ENCODE data around the gene KRT78.
"Not testable (repeated sequence)": the region's sequence is repeated elsewhere in the genome, so short reads cannot be mapped to it uniquely, and the experiment has no call there.

KRT78 gene, protein sequence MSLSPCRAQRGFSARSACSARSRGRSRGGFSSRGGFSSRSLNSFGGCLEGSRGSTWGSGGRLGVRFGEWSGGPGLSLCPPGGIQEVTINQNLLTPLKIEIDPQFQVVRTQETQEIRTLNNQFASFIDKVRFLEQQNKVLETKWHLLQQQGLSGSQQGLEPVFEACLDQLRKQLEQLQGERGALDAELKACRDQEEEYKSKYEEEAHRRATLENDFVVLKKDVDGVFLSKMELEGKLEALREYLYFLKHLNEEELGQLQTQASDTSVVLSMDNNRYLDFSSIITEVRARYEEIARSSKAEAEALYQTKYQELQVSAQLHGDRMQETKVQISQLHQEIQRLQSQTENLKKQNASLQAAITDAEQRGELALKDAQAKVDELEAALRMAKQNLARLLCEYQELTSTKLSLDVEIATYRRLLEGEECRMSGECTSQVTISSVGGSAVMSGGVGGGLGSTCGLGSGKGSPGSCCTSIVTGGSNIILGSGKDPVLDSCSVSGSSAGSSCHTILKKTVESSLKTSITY

GRCh38 chr12:52848661-52849255, at the start of gene KRT78:
TSS of gene KRT78 (minus strand) at chr12:52848994. CDS start at chr12:52848930, 64 bp downstream.
- no peak for DNase-seq

GRCh38 chr12:52896190-52897100, 47.7 kb upstream of the KRT78 start:
- no peak for DNase-seq

GRCh38 chr12:52895726-52896189, 47.0 kb upstream of the KRT78 start:
- no peak for DNase-seq

- DNase-seq, result no peak
Observed at GRCh38 chr12:52892974-52893373, 44.2 kb upstream of the KRT78 start.

DNA sequence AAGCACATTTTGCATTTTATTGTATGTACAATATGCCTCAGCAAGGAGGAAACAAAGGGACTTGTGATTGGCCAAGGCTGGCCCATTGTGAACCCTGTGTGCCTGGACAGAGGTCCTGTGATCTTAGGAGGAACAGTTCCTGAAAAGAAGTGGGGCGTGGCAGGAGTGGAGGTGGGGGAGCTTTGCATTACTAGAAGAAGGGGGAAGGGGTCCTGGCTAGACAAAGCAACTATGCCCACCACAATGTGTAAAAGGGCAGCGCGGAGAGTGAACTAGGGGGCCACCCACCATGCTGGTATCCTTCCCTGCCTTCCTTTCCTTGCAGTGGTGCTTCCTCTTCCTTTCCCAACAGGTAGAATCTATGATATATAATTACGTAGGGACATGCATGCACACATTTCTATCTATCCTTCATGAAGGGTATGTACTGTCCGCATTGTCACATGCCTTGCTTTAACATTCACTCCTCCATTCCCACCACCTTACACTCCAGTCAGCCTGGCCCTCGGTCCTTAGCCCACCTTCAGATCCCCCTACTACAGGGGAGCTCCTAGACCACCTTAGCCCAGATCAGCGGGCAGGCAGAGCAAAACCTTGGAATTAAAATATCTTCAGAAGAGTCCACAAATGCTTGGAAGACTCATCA, 43.5 kb upstream of the KRT78 start:
- DNase-seq, result no peak

DNA sequence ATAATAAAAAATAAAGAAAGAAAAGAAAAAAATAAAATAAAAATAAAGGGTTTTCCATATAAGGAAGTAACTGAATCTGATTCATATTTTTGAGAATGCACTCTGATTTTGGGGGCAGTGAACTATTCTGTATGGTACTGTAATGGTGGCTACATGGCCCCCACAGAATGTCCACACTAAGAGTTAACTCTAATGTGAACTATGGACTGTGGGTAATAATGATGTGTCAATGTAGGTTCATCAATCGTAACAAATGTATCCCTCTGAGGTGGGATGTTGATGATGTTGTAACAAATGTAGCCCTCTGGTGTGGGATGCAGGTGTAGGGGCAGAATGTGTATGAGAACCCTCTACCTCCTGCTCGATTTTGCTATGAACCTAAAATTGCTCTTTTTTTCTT, 42.2 kb upstream of the KRT78 start:
- DNase-seq, result no peak

DNA sequence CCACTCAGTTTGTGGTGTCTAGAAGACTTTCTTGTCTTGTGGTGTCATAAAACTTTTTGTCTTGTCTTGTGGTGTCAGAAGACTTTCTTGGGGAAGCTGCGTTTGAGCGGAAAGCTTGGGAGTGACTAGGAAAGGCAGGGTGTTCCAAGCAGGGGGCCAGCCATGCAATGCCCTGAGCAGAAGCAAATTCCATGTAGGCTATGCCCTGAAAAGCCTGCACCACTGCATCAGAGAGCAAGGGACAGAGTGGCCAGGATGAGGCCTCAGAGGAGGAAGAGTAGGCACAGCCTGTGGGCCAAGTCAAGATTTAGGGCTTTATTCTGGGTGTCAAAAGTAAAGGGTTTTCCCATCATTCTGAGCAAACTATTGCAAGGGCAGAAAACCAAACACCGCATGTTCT, 41.6 kb upstream of the KRT78 start:
- no peak for DNase-seq

DNA sequence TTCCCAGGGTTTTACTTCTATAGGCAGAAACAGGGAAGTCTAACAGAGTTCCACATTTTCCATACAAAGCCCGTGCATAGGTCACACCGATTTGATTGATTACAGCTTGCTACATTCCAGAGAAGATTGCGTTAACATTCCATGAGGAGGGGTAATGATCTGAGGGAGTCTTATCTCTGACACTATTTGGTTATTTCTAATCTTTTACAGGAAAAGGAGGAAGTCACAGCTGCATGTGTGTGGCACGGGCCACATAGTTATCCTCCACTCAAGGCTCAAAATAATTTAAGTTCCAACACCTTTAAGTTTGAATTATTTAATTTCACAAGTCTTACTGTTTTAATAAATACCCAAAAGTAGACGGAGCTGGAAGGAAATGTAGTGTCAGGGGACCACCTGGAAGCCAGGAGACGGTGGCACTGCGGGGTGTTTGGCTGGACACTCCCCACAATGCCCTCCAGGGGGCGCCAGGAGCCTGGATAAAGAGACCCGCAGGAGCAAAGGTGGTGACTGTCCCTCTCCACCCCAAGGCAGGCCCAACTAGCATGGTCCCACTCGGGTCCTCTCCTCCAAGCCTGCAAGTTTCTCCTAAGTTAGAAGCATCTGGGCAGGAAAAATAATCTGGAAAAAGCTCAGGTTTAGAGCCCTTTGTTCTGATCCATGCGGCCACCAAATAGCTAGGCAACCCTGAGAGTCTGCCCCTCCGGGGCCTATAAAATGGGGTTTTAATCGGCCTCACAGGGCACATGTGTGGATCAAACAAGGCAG, 35.9 kb upstream of the KRT78 start:
- peak; percentile 78 to 87 (median 79) for DNase-seq

GRCh38 chr12:52880499-52880898, 31.7 kb upstream of the KRT78 start:
- not testable (repeated sequence) for DNase-seq

DNA sequence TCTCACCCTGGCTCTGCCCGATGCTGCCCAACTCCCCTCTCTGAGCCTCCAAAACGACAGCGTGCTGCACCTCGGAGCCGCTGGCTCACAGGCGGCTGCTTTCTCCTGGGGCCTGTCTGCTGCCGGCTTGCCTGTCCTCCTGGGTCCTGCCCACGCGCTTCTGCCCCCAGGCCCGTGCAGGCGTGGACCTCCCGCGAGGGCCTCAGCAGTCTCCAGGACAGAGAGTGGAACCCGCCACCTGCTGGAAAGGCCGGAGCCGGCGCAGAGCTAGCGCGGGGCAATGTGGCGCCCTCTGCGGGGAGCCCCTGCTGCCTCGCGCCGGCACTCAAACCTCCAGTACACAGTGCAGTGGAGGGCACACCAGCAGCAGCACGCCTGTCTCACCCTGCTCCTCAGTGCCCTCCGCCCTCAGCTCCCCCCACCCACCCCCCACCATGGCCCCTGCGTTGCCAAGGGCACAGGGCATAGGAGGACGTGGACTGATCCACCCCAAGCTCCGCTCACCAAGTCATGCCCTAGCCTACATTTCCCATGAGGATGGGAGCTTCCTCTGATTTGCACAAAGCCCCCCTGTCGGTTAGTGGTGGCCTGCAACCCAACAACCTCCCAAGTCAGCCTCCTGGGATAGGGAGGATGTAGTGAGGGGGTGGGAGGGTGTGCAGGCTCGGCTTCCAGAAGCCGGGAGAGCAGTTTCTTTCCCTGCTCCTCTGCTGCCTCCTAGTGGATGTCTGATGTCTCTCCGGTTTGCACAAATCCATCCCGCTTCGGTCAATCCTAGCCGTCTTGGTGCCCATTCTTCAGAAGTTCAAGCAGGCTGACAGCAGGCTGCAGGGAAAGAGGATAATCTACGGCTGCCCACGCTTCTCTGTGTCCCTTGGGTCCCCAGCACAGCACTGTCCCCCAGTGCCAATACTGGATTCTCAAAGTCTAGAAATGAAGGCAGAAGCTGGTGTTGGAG, 30.9 kb upstream of the KRT78 start:
- DNase-seq, result peak; percentile 27 to 77 (median 60)

DNA sequence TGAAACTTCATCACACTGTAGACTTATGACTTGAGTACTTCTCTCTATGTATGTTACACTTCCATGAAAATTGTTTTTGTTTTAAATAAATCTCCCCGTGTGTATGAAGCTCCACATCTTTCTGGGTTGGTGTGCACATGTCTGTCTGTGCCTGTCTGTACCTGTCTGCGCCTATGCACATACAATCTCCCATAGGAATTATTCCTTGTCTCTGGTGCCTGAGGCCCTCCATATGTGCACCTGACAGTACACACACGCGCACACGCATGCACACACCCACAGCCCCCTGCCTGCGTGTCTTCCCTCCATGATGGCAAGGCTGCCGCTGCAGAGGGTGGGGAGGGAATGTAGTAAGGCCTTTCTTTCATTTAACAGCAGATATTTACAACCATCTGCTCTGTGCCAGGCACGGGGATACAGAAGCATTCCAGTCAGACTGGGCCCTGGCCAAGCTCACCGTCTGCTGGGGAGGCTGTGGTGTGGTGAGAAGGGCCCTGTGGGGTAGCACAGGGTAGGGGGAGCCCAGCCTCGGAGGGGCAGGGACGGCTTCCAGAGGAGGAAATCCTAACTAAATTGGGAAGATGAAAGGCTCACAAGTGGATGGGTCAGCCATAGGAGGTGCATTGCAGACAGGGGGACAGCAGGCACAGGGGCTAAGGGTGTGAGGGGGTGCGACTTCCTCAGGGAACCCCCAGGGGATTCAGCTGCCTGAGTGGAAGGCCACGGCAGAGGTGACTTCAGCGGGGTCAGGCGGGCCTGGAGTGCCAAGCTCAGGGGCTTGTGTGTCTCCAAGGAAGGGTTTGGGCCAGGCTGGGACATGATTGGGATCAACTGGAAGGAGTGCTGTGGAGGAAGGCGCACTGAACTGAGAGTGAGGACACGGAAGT, 30.0 kb upstream of the KRT78 start:
- DNase-seq, result no peak

- DNase-seq, result no peak
Observed at GRCh38 chr12:52877242-52877641, 28.4 kb upstream of the KRT78 start.

- no peak for DNase-seq
Observed at GRCh38 chr12:52876372-52876771, 27.6 kb upstream of the KRT78 start.

DNA sequence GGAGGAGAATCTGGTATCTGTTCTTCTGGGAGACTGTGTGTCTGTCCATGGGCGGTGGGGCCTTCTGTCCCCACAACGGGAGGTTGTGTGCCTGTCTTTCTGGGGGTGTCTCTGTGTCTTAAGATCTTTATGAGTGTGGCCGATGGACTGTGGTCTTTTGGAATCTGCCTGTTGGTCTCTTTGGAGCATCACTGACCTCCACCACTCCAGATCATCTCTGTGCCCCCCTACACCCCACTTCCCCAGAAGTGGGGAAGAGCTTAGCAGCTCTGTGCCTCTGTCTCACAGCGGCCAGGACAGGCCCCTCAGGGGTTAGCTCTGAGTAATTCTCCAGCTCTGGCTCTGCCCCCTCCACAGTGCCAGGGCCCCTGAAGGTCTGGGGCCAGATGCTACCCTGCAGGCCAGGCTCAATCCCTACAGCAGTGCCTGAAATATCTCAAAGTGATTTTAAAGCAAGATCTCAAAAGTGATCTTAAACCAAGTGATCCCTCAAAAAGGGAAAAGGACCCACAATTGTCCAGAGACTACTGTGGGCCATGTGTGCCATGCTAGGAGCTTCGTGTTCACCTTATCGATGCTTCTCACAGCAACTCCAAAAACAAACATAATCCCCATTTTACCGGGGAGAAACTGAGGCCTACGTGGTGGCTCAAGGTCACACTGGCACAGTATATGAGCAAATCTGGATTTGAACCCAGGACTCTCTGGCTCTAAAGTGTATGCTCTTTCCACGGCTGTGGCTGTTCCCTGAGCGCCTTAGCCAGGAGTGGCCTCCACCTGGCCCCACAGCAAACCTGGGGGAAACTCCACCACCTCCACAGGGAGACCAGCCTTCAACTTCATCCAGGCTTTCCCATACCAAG, 26.0 kb upstream of the KRT78 start:
- no peak for DNase-seq

DNA sequence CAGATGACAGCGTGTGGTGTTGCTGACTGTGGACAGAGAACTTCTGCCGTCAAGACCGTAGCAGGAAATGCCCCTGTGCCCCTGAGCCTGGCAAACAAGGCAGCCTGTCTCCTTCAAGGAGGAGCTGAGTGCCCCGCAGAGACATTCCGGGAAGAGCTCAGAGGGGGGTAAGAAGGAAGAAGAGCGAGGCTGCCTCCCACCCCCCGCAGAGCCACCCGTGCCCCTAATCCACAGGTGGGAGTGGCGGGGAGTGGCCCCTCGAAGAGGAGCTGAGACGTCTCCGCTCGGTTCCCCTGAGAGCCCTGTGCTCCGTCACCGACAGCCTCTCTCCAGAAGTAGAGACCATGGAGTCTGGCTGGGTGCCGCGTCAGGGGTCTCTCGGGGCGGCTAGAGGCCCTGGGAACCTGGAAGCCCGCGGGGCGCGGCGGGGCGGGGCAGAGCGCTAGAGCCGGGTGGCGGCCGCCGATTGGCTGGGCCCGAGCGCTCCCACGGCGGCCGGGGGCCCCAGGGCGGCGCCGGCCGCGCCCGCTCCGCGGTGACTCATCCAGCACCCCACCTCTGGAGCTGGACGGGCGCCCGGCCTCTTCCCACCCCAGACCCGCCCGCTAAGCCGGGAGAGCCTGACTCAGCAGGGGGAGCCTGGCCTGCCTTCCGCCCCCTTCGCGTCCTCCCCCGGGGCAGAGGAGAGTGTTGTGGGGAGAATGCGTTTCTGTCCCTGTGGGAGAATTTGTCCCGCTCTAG, 25.2 kb upstream of the KRT78 start:
- peak in 2 of 4 experiments; percentile 19 to 21 for DNase-seq

DNA sequence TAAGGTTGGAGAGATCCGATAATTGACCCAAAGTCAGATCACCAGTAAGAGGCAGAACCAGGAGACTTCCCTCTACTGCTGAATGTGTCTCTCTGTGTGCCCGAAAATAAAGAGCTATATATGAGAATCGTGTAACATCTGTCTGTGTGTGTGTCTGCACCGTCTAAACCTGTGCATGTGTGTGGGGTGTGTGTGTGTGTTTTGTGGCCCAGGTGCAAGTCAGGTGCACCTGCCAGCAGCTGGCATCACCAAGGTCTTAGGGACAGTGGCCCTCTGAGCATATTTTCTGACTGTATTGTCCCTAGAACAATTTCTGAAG, 24.7 kb upstream of the KRT78 start:
- DNase-seq, result no peak

DNA sequence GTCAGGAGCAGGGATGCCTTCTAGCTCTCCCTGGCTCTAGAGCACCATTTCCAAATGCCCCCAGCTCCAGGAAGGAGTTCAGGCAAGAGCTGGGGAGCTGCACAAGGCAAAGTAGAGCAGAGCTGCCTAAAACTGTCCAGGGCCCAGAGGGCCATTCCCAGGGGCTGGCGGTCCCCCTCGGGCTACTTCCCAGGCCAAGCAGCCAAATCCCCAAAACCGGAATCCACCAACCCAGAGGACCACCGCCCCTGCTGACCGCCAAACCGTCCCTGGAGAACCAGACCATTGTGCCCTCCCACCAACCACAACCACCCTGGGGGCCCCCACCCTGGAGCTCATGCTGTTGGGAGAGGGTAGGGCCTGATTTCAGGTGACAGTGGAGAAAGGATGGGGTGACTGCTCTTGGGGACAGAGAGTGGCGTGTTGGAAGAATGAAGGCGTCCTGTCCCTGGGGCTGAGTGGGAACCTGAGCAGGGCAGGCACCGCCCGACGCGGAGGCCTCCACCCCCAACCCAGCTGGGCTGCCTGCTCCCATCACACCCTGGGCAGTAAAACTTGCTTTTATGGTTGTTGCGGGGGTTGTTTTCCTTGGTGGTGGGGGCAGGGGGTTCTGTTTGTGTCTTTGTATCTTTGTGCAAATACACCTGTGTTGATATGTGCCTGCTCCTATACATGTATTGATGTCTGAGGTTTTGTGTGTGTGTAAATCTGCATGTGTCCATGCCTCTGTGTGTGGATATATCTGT, 24.0 kb upstream of the KRT78 start:
- no peak for DNase-seq
